ENCODE measurements around the gene ANO1.

ANO1 gene

DNA sequence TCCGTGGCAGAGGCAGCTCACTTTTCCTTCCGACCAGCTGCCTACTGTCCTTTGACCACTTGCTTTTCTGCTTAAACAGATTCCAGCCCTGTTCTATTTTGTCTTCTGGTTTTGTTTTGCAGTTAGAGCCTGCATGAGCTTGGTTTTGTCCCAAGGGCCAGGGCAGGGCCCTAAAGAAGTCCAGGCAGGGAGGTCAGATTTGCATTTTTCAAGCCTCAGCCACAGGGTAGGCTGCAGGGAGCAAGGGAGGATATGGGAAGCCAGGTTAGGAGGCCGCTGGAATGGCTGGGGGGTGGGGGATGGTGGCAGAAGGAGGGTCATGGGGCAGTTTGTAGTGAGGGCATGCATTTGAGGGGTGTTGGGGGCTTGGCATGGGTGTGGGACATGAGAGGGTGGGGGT, 148.1 kb downstream of the ANO1 start:
- no peak for DNase-seq

GRCh38 chr11:70226967-70227366, 148.8 kb downstream of the ANO1 start:
- no peak for DNase-seq

DNA sequence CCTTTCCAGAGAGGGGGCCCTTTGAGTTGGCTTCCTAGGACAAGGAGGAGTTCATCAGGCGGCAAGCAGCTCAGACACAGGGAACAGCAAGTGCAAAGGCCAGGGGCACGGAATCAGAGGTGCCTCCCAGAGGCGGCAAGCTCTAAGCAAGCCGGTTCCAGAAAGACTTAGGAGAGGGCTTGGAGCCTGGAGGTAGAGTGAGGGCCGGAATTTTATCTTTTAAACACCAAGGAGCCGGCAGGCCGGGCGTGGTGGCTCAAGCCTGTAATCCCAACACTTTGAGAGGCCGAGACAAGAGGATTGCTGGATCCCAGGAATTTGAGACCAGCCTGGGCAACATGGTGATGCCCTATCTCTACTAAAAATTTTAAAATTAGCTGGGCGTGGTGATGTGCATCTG, 151.6 kb downstream of the ANO1 start:
- no peak for DNase-seq

- DNase-seq: peak; percentile 15
Observed at GRCh38 chr11:70230151-70230839, 152.2 kb downstream of the ANO1 start.

- DNase-seq: no peak
Observed at GRCh38 chr11:70230840-70231710, 153.0 kb downstream of the ANO1 start.

GRCh38 chr11:70233034-70233433, 154.9 kb downstream of the ANO1 start:
- DNase-seq: no peak

DNA sequence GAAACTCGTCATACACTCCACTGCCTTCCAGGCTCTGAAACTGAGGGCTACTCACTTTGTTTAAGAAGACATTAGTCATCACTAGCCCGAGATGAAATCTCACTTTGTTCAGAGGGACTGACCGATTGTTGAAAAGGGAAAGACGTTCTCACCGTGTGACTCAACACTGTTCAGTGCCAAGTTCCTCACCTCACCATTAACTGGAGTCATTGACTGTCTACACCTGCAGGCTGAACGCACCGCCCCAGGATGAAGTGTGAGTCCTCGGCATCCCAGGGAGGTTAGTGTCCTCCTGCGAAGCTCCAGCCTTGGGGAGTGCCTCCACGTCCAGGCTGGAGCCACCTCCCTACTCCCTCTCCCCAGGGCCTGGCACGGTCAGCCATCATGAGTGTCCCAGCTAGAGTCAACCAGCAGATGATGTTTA, 155.4 kb downstream of the ANO1 start:
- peak; percentile 76 for DNase-seq

- no peak for DNase-seq
Observed at GRCh38 chr11:70233962-70234361, 155.8 kb downstream of the ANO1 start.
